Astrocyte of the spinal cord (primary cell): Measurements from ENCODE around the gene VAX1.

Experiments
- DNase-seq: peaks from one replicate; pipeline ENCODE4 v3.0.0; 2011; ENCODE audit warnings: low read depth, low spot score
- H3K4me3 ChIP-seq: 2 replicates; pipeline ENCODE4 v1.5.1; 2011; ENCODE audit warnings: low read depth, mild to moderate bottlenecking, low read length, moderate library complexity
- in situ Hi-C: cut with HindIII; loops from 2 replicates; pipeline ENCODE4 v1.10.0; 2017; ENCODE audit warnings: low sequenced_read_pairs
- TF ChIP-seq, protein P1 (sequence below): IDR thresholded peaks from 2 replicates; pipeline ENCODE4 v1.5.1; 2012; ENCODE audit warnings: low read depth, mild to moderate bottlenecking, low read length, inconsistent platforms

The VAX1 gene

DNA sequence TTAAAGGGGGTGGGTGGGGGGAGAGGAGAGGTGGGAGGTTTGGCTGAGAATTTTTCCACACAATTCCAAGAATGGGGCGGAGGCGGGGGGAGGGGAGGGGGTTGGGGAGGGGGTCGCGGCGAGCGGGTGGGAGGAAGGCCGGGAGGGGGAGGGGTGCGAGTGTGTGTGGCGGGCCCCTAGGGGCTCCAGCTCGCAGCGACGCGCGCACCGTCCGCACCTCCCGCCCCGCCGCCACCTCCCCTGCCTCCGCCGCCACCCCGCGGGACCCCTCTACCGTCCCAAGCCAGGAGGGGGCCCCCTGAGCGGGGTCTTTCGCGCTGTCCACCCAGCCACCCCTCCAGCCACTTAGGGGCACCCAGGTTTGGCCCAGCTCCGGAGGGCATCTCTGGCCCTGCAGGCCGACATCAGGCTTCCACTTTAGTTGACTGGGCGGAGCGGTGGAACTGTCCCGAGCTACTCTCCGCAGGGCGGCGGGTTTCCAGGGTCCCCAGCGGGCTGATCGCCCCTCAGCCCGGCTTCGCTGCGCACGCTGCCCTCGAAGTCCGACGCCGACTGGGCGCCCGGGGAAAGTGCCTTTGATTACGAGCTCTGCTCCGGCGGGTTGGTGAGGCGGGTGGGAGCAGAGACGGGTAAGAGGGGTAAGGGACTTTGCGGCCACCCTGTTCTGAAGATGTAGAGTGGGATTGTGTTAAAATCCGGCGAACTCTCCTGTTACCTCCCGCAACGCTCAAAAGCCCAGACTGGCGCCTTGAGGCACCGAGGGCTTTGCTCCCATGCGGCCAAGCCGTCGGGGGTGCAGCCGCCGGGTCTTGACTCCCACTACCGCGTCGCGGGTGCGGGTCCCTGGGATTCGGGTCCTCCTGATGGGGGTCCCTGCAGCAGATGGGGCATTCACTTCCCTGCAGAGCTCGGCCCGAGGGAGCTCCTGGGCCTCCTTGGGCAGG is 1.8 kb upstream of the VAX1 start:
- TF ChIP-seq, protein P1, sequence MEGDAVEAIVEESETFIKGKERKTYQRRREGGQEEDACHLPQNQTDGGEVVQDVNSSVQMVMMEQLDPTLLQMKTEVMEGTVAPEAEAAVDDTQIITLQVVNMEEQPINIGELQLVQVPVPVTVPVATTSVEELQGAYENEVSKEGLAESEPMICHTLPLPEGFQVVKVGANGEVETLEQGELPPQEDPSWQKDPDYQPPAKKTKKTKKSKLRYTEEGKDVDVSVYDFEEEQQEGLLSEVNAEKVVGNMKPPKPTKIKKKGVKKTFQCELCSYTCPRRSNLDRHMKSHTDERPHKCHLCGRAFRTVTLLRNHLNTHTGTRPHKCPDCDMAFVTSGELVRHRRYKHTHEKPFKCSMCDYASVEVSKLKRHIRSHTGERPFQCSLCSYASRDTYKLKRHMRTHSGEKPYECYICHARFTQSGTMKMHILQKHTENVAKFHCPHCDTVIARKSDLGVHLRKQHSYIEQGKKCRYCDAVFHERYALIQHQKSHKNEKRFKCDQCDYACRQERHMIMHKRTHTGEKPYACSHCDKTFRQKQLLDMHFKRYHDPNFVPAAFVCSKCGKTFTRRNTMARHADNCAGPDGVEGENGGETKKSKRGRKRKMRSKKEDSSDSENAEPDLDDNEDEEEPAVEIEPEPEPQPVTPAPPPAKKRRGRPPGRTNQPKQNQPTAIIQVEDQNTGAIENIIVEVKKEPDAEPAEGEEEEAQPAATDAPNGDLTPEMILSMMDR: no peak
- in situ Hi-C loops: no loop called here
- no peak overlapping the region for H3K4me3 ChIP-seq
- DNase-seq: no peak

- no peak for DNase-seq
- in situ Hi-C loops: no loop called here
- TF ChIP-seq, protein P1: no peak
- H3K4me3 ChIP-seq: no peak overlapping the region
Observed at GRCh38 chr10:117138838-117139580, 939 bp upstream of the VAX1 start.

DNA sequence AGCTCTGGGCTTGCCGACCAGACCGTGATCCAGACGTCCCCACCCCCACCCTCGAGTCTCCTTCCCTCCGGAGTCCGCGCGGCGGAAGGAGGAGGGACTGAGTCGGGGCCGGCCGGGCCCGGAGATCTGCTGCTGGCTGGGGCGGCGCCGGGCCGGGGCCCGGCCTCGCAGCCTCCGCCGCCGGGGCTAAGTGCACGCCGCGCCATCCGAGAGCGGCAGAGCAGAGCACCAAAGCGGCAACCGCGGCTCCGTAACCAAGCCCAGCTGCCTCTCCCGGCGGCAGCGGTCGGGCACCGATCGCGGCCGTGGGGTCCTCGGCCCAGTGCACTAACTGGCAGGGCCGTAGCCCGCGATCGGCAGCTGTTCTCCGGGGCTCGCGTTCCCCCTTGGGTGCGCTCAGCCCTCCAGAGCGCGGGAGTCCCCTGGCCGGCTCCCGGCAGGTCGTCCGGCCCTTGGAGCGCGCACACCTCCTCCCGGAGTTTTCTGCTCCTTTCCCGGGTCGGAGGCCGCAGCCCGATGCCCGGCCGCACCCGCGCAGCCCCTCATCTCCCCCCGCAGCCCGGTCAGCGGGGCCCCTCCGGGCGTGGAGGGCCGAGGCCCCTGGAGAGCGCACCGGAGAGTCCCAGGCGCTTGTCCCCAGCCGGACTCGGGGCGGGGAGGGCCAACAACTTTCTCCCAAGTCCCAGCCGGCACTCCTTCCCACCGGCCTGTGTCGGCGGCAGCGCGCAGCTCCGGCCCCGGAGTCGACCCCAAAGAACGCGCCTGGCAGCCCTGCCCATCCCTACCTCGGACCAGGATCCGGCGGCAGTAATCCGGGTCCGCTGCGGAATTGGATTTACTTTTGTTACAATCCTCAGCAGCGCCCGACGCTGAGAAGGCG is 799 bp downstream of the VAX1 start:
- H3K4me3 ChIP-seq: no peak overlapping the region
- TF ChIP-seq, protein P1: no peak
- in situ Hi-C loops: no loop called here
- no peak for DNase-seq

DNA sequence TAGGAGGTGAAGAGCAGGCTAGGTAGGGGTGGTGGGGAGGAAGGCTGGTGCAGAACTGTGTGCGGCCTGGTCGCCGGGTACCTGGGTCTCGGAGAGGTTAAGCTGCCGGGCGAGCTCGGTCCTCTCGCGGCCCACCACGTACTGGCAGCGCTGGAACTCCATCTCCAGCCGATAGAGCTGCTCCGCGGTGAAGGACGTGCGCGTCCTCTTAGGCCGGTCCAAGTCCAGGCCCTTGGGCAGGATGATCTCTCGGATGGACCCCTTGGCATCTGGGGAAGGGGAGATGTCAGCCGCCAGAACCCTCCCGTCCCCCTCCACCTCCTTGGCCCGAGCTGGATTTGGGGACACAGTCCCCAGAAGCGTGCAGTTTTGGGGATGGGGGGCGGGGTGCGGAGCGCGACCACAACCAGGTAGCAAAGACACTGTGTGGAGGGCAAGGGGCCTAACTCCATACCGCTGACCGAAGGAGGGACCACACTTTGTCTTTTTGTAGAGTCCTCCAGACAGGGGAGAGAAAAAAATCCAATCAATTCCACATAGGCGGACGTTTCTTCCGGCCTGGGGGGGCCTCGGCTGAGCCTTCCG is 1.6 kb downstream of the VAX1 start:
- TF ChIP-seq, protein P1: no peak
- no peak overlapping the region for H3K4me3 ChIP-seq
- in situ Hi-C loops: no loop called here
- no peak for DNase-seq

DNA sequence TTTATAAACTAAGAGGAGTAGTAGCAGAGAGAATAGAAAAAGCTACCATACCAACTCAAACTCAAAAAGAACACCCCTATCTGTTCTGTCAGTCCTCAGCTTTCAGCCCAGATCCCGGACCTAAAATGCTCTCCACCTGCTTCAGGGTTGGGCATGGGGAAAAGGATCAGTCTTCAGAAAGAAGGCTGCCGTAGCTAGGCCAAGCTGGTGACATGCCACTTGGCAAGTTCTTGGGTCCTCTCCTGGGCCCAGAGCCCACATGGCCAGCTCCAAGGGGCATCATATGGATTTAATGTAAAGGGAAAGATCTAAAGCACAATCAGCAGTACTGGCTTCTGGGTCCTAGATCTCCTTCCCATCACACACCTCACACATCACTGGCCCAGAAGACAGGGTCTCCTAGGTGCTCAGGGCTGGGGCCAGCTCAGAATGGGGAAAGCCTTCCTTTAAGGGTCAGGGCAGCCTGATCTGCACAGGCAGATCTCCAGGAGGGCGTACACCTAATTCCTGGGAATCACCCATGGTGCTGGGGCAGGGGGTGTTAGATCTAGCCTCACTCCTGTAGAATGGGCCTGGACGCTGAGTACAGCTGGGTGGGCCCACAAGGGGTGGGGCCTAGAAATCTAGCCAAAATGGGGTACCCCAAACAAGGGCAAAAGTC is 2.5 kb downstream of the VAX1 start:
- no peak for DNase-seq
- TF ChIP-seq, protein P1: no peak
- in situ Hi-C loops: no loop called here
- no peak overlapping the region for H3K4me3 ChIP-seq
